Fibroblast of lung (primary cell): Measurements from ENCODE around the gene APCDD1L. TPM values are rescaled to one million over a fixed set of nuclear protein-coding genes. Genes with fewer than 3 reads are reported as not detected.
"Not testable (repeated sequence)": the region's sequence is repeated elsewhere in the genome, so short reads cannot be mapped to it uniquely, and the experiment has no call there.

Source experiments
- DNase-seq, 2 donors: peaks; one replicate each; pipeline versions ENCODE4 v3.0.0 to v3.0.0-alpha.2; 2010; ENCODE audit warnings: low read depth in 2 of 2
- H2AFZ ChIP-seq: 2 replicates; pipeline ENCODE4 v1.5.1; 2012; ENCODE audit warnings: low read length, control low read depth, inconsistent platforms
- H3K27ac ChIP-seq: 2 replicates; pipeline ENCODE4 v1.5.1; 2011; ENCODE audit warnings: low read length, control low read depth; ENCODE audit not compliant: insufficient read depth
- H3K27me3 ChIP-seq: 2 replicates; pipeline ENCODE4 v1.5.1; 2011; ENCODE audit warnings: mild to moderate bottlenecking, low read length; ENCODE audit not compliant: control insufficient read depth, insufficient read depth
- H3K36me3 ChIP-seq: 2 replicates; pipeline ENCODE4 v1.5.1; 2011; ENCODE audit warnings: low read length; ENCODE audit not compliant: control insufficient read depth, insufficient read depth
- H3K4me1 ChIP-seq: 2 replicates; pipeline ENCODE4 v1.5.1; 2011; ENCODE audit warnings: low read length; ENCODE audit not compliant: control insufficient read depth, insufficient read depth; ENCODE audit errors: extremely low read depth
- H3K4me2 ChIP-seq: 2 replicates; pipeline ENCODE4 v1.5.1; 2011; ENCODE audit warnings: low read length, control low read depth; ENCODE audit not compliant: insufficient read depth; ENCODE audit errors: extremely low read depth
- H3K4me3 ChIP-seq, 4 experiments: fragments of 200-600 bp in 1 of 4; sonication (generic) in 1 of 4; replicated peaks in 1 of 4; 2 replicates each; pipeline ENCODE4 v1.5.1; 2011 to 2016; ENCODE audit warnings: low read length in 4 of 4, low read depth in 3 of 4, mild to moderate bottlenecking in 3 of 4, control low read depth in 2 of 4, inconsistent platforms in 1 of 4, mixed read lengths in 1 of 4; ENCODE audit not compliant: insufficient read depth in 1 of 4; ENCODE audit errors: control extremely low read depth in 1 of 4
- H3K79me2 ChIP-seq: 2 replicates; pipeline ENCODE4 v1.5.1; 2012; ENCODE audit warnings: mild to moderate bottlenecking, low read length, inconsistent platforms; ENCODE audit not compliant: control insufficient read depth, insufficient read depth
- H3K9ac ChIP-seq: 2 replicates; pipeline ENCODE4 v1.5.1; 2011; ENCODE audit warnings: mild to moderate bottlenecking, low read length, control low read depth; ENCODE audit not compliant: insufficient read depth
- H3K9me3 ChIP-seq: 2 replicates; pipeline ENCODE4 v1.5.1; 2012; ENCODE audit warnings: low read depth, low read length; ENCODE audit not compliant: control insufficient read depth, insufficient read depth
- H4K20me1 ChIP-seq: 2 replicates; pipeline ENCODE4 v1.5.1; 2011; ENCODE audit warnings: low read length; ENCODE audit not compliant: control insufficient read depth, insufficient read depth; ENCODE audit errors: extremely low read depth
- EZH2 ChIP-seq: IDR thresholded peaks from 2 replicates; pipeline ENCODE4 v1.5.1; 2012; ENCODE audit warnings: low read length, control low read depth, mild to moderate bottlenecking; ENCODE audit errors: missing control alignments
- polyA plus RNA-seq, 2 donors: library from polyadenylated mRNA; depleted of rRNA in 1 of 2; stranded (reverse) in 1 of 2; unstranded in 1 of 2; fragments of >200 nt; gene quantifications; 2 replicates each; pipeline ENCODE4 v1.2.1, GENCODE V29; 2011 to 2012; ENCODE audit warnings: missing spikeins in 1 of 2
- total RNA-seq: library from RNA; depleted of rRNA; stranded (reverse); fragments of >200 nt; gene quantifications from 2 replicates; pipeline ENCODE4 v1.2.1, GENCODE V29; 2014
- TF ChIP-seq, protein P1 (sequence below), 2 donors: IDR thresholded peaks in 1 of 2; conservative IDR thresholded peaks in 1 of 2; 1 replicate in 1 of 2; 2 replicates in 1 of 2; pipeline ENCODE4 v1.5.1; 2011 to 2012; ENCODE audit warnings: low read length in 2 of 2, control low read depth in 1 of 2, inconsistent platforms in 1 of 2, low read depth in 1 of 2, mild to moderate bottlenecking in 1 of 2

APCDD1L gene
- total and polyA plus RNA-seq, 2 donors (not counting 1 experiment from before 2014, with no cell fraction given), result 0.18 to 0.99 TPM

DNA sequence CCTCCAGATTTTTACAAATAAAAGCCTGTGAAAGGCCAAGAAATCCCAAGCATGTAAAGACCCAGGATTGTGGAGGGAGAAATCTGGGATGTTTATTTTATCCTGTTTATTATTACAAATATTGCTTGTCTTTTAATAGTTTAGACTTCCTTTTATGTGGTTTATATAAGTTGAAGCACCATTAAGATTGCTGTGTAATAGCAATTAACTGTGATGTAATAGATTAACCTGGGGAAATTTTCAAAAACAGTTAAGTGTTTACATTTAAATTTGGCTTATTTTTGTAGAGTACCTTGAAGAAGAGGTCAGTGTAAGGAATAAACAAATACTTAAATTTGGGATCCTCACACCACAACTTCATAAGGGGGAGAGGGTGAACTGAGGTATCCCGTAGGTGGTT is 99.1 kb downstream of the APCDD1L start:
- Histone ChIP-seq H3K27ac (no peak overlapping the region), H3K4me1 (peaks cover 6% of the 10 kb centered on the region), H3K4me3 (no peak overlapping the region), H3K4me2 (no peak overlapping the region), H4K20me1 (no peaks in the 10 kb centered on the region), H3K36me3 (peaks cover 5% of the 10 kb centered on the region), H2AFZ (no peak overlapping the region), H3K79me2 (peaks cover 51% of the 10 kb centered on the region), H3K9ac (no peak overlapping the region), H3K27me3 (no peaks in the 10 kb centered on the region), H3K9me3 (no peaks in the 10 kb centered on the region)
- DNase-seq, result no peak
- TF ChIP-seq EZH2, result no peak
- TF ChIP-seq, protein P1, sequence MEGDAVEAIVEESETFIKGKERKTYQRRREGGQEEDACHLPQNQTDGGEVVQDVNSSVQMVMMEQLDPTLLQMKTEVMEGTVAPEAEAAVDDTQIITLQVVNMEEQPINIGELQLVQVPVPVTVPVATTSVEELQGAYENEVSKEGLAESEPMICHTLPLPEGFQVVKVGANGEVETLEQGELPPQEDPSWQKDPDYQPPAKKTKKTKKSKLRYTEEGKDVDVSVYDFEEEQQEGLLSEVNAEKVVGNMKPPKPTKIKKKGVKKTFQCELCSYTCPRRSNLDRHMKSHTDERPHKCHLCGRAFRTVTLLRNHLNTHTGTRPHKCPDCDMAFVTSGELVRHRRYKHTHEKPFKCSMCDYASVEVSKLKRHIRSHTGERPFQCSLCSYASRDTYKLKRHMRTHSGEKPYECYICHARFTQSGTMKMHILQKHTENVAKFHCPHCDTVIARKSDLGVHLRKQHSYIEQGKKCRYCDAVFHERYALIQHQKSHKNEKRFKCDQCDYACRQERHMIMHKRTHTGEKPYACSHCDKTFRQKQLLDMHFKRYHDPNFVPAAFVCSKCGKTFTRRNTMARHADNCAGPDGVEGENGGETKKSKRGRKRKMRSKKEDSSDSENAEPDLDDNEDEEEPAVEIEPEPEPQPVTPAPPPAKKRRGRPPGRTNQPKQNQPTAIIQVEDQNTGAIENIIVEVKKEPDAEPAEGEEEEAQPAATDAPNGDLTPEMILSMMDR (conservative IDR thresholded peaks at IDR 0.05 in 1 of 2, IDR thresholded peaks at IDR 0.05 in 1 of 2; ENCODE audit: low read depth in 1 of 2, low read length in 2 of 2), result no peak

- H3K27me3 ChIP-seq, DNase-seq, H3K4me1 ChIP-seq, H2AFZ ChIP-seq, H3K36me3 ChIP-seq, H4K20me1 ChIP-seq, H3K9ac ChIP-seq, H3K27ac ChIP-seq, H3K4me2 ChIP-seq, H3K4me3 ChIP-seq, H3K9me3 ChIP-seq: not testable (repeated sequence)
- H3K79me2 ChIP-seq, result peaks cover 61% of the 10 kb centered on the region
Measured at GRCh38 chr20:58414786-58415185, 100.4 kb downstream of the APCDD1L start.

GRCh38 chr20:58414216-58414615 is 101.0 kb downstream of the APCDD1L start:
- not testable (repeated sequence) for H4K20me1 ChIP-seq, H3K4me2 ChIP-seq, H2AFZ ChIP-seq, H3K27ac ChIP-seq, DNase-seq, H3K27me3 ChIP-seq, H3K9me3 ChIP-seq, H3K9ac ChIP-seq, H3K36me3 ChIP-seq, H3K4me1 ChIP-seq, H3K4me3 ChIP-seq
- peaks cover 64% of the 10 kb centered on the region for H3K79me2 ChIP-seq

Other genes starting within 250 kb of the APCDD1L start
- 12.8 and 13.7 TPM in 2 replicates for gene RAB22A, start 205.7 kb downstream of the APCDD1L start, total RNA-seq
- gene RAB22A, start 205.7 kb downstream of the APCDD1L start, polyA plus RNA-seq, result 19.5 and 20.6 TPM in 2 replicates
- 10.8 and 13.0 TPM in 2 replicates for gene VAPB, start 126.2 kb downstream of the APCDD1L start, total RNA-seq
- 38.7 and 43.7 TPM in 2 replicates for gene VAPB, start 126.2 kb downstream of the APCDD1L start, polyA plus RNA-seq
- gene STX16, start 135.9 kb upstream of the APCDD1L start, total RNA-seq, result 46.0 and 64.9 TPM in 2 replicates
- 35.1 and 39.3 TPM in 2 replicates for gene STX16, start 135.9 kb upstream of the APCDD1L start, polyA plus RNA-seq
- gene NPEPL1, start 177.4 kb upstream of the APCDD1L start, total RNA-seq, result 18.7 and 24.6 TPM in 2 replicates
- 2.9 and 3.7 TPM in 2 replicates for gene NPEPL1, start 177.4 kb upstream of the APCDD1L start, polyA plus RNA-seq